ENCODE results near the gene EPB41. TPM values are rescaled to one million over a fixed set of nuclear protein-coding genes. Genes with fewer than 3 reads are reported as not detected.
"Not testable (repeated sequence)": the region's sequence is repeated elsewhere in the genome, so short reads cannot be mapped to it uniquely, and the experiment has no call there.

The EPB41 gene
- total RNA-seq, 1 experiment from 2014 or later: 41.7 TPM

- no peak for TF ChIP-seq POLR2AphosphoS5 (IDR thresholded peaks at IDR 0.05; ENCODE audit: low read depth, low read length)
- no peak for TF ChIP-seq SIN3A (IDR thresholded peaks at IDR 0.05; ENCODE audit: low read depth)
- TF ChIP-seq CTCF (IDR thresholded peaks at IDR 0.05 in 2 of 3, conservative IDR thresholded peaks at IDR 0.05 in 1 of 3; ENCODE audit: borderline replicate concordance in 1 of 3, insufficient read depth in 1 of 3, low read depth in 2 of 3, low read length in 2 of 3): no peak
Observed at GRCh38 chr1:29090937-29091618, 176.7 kb downstream of the EPB41 start (continued).

- RAD21 ChIA-PET (ENCODE audit: low non-redundant PET in 1 of 2, low total read pairs in 2 of 2, uncharacterized antibody in 2 of 2, unreplicated experiment in 2 of 2); H3K4me3 ChIP-seq (replicated peaks in 1 of 2; ENCODE audit: low read depth in 1 of 2, low read length in 2 of 2); H3K79me2 ChIP-seq (ENCODE audit: insufficient read depth, low read length); H3K9me2 ChIP-seq (ENCODE audit: insufficient read depth); H4K20me1 ChIP-seq (ENCODE audit: insufficient read depth); BruUV-seq (replicated peaks); POLR2A ChIA-PET; H3K4me1 ChIP-seq (ENCODE audit: control insufficient read depth in 1 of 2, insufficient read depth in 2 of 2, low read length in 2 of 2); intact Hi-C loops (cut with micrococcal nuclease); H3K27ac ChIP-seq (ENCODE audit: low read depth, low read length); DNase-seq (ENCODE audit: low read depth, low spot score); H3K27me3 ChIP-seq (ENCODE audit: insufficient read depth, low read length); H3K4me2 ChIP-seq (ENCODE audit: low read length); H3K36me3 ChIP-seq (ENCODE audit: control insufficient read depth in 1 of 2, insufficient read depth in 2 of 2, low read length in 2 of 2); H2AFZ ChIP-seq (ENCODE audit: low read depth, low read length, poor library complexity, severe bottlenecking); H3K9me3 ChIP-seq (ENCODE audit: control insufficient read depth in 1 of 2, insufficient read depth in 1 of 2, low read depth in 1 of 2, low read length in 2 of 2); ATAC-seq; CTCF ChIA-PET; H3K9ac ChIP-seq (ENCODE audit: low read length): not testable (repeated sequence)
Observed at GRCh38 chr1:29092704-29093103, 178.3 kb downstream of the EPB41 start.

- ATAC-seq (no peak), DNase-seq (ENCODE audit: low read depth, low spot score) (no peak)
- Histone ChIP-seq H3K36me3 (ENCODE audit: control insufficient read depth in 1 of 2, insufficient read depth in 2 of 2, low read length in 2 of 2) (no peaks in the 10 kb centered on the region), H3K27ac (ENCODE audit: low read depth, low read length) (no peak overlapping the region), H3K79me2 (ENCODE audit: insufficient read depth, low read length) (no peaks in the 10 kb centered on the region), H3K9me3 (ENCODE audit: control insufficient read depth in 1 of 2, insufficient read depth in 1 of 2, low read depth in 1 of 2, low read length in 2 of 2) (no peaks in the 10 kb centered on the region), H3K4me2 (ENCODE audit: low read length) (no peak overlapping the region), H3K4me3 (replicated peaks in 1 of 2; ENCODE audit: low read depth in 1 of 2, low read length in 2 of 2) (no peak overlapping the region), H3K4me1 (ENCODE audit: control insufficient read depth in 1 of 2, insufficient read depth in 2 of 2, low read length in 2 of 2) (0 out of 4 replicates have a peak, but pooled peaks cover 0 to 4% of the 10 kb centered on the region in 2 experiments), H3K27me3 (ENCODE audit: insufficient read depth, low read length) (no peaks in the 10 kb centered on the region), H3K9ac (ENCODE audit: low read length) (no peak overlapping the region), H4K20me1 (ENCODE audit: insufficient read depth) (no peaks in the 10 kb centered on the region), H3K9me2 (ENCODE audit: insufficient read depth) (no peaks in the 10 kb centered on the region), H2AFZ (ENCODE audit: low read depth, low read length, poor library complexity, severe bottlenecking) (no peak overlapping the region)
- ChIA-PET POLR2A (no interaction called here), RAD21 (ENCODE audit: low non-redundant PET in 1 of 2, low total read pairs in 2 of 2, uncharacterized antibody in 2 of 2, unreplicated experiment in 2 of 2) (no interaction called here), CTCF (no interaction called here)
- intact Hi-C loops (cut with micrococcal nuclease): no loop called here
- BruUV-seq (replicated peaks): no TSS peak
- TF ChIP-seq CEBPB (IDR thresholded peaks at IDR 0.05; ENCODE audit: low read depth) (no peak), MAX (IDR thresholded peaks at IDR 0.05) (no peak), SRF (IDR thresholded peaks at IDR 0.05; ENCODE audit: low read depth) (no peak), SIN3A (IDR thresholded peaks at IDR 0.05; ENCODE audit: low read depth) (no peak), REST (IDR thresholded peaks at IDR 0.05; ENCODE audit: low read depth) (no peak), CTCF (IDR thresholded peaks at IDR 0.05 in 2 of 3, conservative IDR thresholded peaks at IDR 0.05 in 1 of 3; ENCODE audit: borderline replicate concordance in 1 of 3, insufficient read depth in 1 of 3, low read depth in 2 of 3, low read length in 2 of 3) (no peak), ATF3 (IDR thresholded peaks at IDR 0.05) (no peak)
Observed at GRCh38 chr1:29094433-29094832, 180.1 kb downstream of the EPB41 start.
